ENCODE data around the gene GRP. TPM values are rescaled to one million over a fixed set of nuclear protein-coding genes. Genes with fewer than 3 reads are reported as not detected.
"Not testable (repeated sequence)": the region's sequence is repeated elsewhere in the genome, so short reads cannot be mapped to it uniquely, and the experiment has no call there.

GRP gene
- total RNA-seq, 1 donor from 2014 or later = not detected

DNA sequence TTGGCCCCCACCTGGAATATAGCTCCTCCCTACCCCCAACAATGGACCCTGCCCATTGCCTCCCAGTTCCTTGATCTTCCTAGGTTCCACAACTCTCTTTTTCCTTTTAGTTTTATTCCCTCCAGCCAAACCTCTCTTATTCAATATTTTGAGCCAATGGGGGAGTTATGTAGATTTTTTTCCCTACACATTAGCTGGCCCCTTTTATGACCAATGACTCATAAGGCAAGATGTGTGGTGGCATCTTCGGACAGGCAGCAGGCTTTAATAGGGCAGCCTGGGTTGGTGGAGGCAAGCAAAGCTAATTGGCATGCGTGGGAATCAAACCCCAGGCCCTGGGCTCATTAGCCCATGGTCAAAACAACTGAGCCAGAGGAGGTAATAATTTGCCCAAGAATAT, 9.2 kb downstream of the GRP start:
- no peak for DNase-seq (ENCODE audit: low spot score)

GRCh38 chr18:59229701-59230443, 9.9 kb downstream of the GRP start:
- DNase-seq (ENCODE audit: low spot score) = no peak

GRCh38 chr18:59231114-59231513, 11.2 kb downstream of the GRP start:
- DNase-seq (ENCODE audit: low spot score) = no peak

DNA sequence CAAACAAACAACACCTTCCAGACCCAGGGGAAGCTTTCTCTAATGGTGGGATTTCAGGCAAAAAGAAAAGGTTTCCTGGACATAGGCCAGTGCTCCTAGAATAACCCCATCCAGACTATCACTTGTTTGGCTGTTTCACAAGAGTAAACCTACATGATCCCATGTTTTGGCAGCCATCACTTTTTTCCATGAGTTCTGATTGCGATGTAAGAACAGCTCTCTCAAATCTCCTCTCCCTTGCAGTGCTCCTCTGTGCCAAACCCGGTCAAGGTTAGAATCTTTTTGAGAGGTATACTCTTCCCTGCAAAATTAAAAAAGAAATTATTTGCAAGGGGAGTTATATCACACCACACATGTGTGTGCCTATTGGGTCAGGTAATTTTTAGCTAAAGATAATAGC, 11.9 kb downstream of the GRP start:
- no peak for DNase-seq (ENCODE audit: low spot score)

- no peak for DNase-seq (ENCODE audit: low spot score)
Measured at GRCh38 chr18:59232309-59233016, 12.5 kb downstream of the GRP start.

- no peak for DNase-seq (ENCODE audit: low spot score)
Measured at GRCh38 chr18:59233017-59233410, 13.1 kb downstream of the GRP start.

- no peak for DNase-seq (ENCODE audit: low spot score)
Measured at GRCh38 chr18:59238385-59238784, 18.4 kb downstream of the GRP start.

- no peak for DNase-seq (ENCODE audit: low spot score)
Measured at GRCh38 chr18:59239642-59240041, 19.7 kb downstream of the GRP start.

DNA sequence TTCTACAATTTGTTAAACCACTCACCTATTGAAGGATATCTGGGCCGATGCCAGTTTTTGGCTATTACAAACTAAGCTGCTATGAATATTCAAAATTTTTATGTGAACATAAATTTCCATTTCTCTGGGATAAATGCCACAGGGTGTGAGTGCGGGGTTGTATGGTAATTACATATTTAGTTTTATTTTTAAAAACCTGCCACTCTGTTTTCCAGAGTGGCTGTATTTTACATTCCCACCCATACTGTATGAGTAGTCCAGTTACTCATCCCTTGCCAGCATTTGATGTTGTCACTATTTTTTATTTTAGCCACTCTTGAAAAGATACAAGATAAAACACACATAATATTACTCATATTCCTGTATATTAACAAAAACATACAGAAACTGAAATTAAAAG, 22.9 kb downstream of the GRP start:
- no peak for DNase-seq (ENCODE audit: low spot score)

DNA sequence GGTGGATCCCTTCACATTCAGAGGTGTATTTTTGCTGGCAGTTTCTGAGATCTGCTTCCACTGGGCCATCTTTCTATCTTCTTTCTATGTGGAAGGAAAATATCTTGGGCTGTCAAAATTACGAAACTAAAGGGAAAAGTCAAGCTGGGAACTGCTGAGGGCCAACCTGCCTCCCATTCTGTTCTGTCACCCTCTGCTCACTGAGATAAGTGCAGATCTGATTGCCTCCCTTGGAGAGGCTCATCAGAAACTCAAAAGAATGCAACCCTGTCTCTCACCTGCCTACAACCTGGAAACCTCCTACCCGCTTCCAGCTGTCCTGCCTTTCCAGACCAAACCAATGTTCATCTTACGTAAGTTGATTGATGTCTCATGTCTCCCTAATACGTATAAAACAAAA, 26.8 kb downstream of the GRP start:
- DNase-seq (ENCODE audit: low spot score) = no peak

DNA sequence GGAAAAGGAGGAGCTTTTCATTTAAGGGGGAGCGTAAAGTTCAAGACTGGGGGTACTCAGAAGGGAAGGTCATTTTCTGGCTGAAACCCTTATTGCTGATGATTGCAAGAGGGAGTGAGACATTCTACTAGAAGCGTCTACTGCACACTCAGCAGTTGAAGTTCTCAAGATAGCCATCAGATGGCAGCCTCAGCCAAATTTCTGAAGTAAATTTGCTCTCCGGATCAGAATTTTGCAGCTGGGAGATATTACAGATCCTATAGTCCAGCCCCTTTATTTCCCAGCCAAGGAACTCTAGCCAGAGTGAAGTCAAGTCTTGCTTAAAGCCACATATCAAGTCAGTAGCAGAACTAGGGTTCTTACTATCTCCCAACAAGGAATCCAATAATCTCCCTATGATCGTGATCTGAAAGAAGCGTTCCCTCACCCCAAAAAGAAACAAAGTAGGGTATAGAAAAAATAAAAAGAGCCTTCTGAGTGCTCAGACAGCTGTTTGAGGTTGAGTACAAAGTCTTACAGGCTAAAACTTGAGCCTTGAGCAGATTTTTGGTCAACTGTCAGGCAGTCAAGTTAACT, 29.3 kb downstream of the GRP start:
- DNase-seq (ENCODE audit: low spot score) = no peak

DNA sequence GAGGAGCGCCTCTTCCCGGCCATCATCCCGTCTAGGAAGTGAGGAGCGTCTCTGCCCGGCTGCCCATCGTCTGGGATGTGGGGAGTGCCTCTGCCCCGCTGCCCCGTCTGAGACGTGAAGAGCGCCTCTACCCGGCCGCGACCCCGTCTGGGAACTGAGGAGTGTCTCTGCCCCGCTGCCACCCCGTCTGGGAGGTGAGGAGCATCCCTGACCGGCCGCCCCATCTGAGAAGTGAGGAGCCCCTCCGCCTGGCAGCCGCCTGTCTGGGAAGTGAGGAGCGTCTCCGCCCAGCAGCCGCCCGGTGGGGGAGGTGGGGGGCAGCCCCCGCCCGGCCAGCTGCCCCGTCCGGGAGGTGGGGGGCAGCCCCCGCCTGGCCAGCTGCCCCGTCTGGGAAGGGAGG, 35.5 kb downstream of the GRP start:
- not testable (repeated sequence) for DNase-seq (ENCODE audit: low spot score)

DNA sequence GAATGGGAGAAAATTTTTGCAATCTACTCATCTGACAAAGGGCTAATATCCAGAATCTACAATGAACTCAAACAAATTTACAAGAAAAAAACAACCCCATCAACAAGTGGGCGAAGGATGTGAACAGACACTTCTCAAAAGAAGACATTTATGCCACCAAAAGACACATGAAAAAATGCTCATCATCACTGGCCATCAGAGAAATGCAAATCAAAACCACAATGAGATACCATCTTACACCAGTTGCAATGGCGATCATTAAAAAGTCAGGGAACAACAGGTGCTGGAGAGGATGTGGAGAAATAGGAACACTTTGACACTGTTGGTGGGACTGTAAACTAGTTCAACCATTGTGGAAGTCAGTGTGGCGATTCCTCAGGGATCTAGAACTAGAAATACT, 41.9 kb downstream of the GRP start:
- DNase-seq (ENCODE audit: low spot score) = not testable (repeated sequence)

- not testable (repeated sequence) for DNase-seq (ENCODE audit: low spot score)
Measured at GRCh38 chr18:59262243-59262642, 42.3 kb downstream of the GRP start.

DNA sequence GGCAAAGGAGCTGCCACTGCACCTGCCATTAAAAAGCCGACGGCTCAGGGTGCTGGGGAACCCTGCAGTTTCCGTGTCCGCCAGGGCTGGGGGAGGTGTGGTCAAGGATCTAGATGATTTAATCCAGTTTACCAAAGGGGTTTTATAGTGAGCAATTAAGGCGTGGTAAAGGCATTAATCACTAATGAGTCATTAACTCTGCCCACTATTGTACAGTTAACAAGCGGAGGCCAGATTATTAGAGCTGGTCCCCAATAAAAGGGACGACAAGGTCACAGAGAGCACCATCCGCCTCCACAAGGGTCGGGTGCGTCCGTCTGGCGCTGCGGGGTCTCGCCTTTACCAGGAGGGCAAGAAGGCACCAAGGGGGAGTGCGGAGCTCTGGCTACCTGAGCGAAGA, 43.7 kb downstream of the GRP start:
- DNase-seq (ENCODE audit: low spot score) = no peak

DNA sequence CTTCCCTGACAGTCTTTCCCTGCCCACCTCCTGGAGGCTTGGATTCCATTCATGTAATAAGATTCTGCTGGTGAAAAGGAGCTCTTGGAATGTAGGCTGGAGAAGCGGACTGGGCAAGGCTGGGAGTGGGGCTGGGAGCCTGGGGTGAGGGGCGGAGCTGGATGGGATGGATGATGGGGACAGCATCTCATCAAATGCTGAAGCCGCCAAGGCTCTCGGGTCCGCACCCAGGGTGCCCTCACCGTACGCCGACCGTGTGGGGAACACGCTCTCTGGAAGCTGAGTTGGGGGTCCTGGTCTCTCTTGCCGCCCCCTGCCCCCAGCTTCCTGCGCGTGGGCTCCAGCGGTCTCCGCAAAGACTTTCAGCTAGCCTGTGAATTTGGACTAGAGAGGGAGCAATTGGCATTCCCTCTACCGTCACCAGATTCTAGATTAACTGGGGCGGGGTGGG, 44.2 kb downstream of the GRP start:
- no peak for DNase-seq (ENCODE audit: low spot score)

- no peak for DNase-seq (ENCODE audit: low spot score)
Measured at GRCh38 chr18:59264651-59265245, 44.8 kb downstream of the GRP start.

- no peak for DNase-seq (ENCODE audit: low spot score)
Measured at GRCh38 chr18:59265246-59265973, 45.5 kb downstream of the GRP start.

DNA sequence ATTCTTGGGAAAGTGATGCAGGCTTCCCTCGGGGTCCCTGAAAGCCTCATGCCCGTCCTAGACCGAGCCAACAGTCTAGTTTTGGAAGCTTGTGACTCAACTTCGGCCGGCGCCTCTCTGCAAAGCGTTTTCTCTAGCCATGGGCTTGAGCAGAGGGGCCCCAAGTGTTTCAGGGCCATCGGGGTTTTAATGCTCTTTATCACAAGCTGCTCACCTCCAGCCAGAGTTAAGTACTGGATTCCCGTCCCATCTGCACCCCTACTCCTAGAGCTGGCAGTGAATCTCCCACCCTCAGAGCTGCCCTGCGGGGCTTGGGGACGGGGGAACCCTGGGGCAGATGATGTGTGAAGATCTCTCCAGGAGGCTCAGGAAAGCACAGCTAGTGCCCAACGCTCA, 46.0 kb downstream of the GRP start:
- no peak for DNase-seq (ENCODE audit: low spot score)

DNA sequence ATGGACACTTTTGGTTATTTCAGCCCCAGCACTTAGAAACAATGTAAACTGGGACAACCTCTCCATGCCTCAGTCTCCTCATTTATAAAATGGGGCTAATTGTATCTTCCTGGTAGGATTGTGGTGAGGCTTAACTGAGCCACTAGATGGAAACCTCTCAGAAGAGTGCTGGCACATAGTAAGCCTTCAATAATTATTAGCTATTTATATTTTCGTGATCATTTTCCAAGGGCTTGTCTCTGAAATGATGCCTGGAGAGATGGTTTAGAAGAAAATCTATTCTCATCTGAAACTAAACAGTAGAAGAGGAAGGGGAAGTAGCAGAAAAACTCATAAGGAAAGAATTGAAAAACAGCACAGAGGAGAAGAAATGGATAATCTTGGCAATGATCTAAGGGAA, 46.5 kb downstream of the GRP start:
- DNase-seq (ENCODE audit: low spot score) = no peak

DNA sequence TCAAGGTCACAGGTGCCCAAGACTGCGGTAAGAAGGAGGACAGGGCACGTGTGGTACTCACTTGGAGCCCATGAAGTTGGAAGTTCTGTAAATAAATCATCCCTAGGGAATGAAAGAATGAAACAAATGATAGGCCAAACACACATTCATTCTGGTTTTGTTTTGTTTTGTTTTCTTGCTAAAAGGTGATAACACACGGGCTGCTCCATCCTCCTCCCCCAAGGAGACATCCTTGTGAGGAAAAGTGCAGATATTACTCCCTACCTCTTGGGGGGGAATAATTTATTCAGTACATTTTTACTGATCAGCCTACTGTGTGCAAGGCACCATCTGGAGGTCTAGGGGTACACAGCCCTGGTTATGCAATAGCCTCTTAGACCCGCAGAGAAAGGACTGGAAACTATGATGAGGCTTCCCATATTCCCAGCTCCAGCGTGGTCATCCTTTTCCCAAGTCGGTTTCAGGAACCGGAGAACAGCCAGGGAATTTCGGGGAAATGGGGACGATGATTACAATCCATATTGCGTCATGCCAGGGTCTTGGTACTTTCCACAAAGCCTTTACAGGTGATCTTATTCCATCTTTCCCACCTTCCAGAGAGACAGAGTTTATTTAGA, 47.0 kb downstream of the GRP start:
- no peak for DNase-seq (ENCODE audit: low spot score)
